H1 (cell line): ENCODE data around the gene TSC2. TPM values are rescaled to one million over a fixed set of nuclear protein-coding genes. Genes with fewer than 3 reads are reported as not detected.
"Not testable (repeated sequence)": the region's sequence is repeated elsewhere in the genome, so short reads cannot be mapped to it uniquely, and the experiment has no call there.

Source experiments
- CTCF ChIA-PET: fragments of 300-600 bp; sonication (Branson Sonifier 250); formaldehyde crosslinking; loops from one replicate; lab custom pipeline; 2021; ENCODE audit not compliant: partially characterized antibody; lab: Charles Lee
- POLR2A ChIA-PET: fragments of 300-600 bp; sonication (Branson Sonifier 250); formaldehyde crosslinking; loops from one replicate; lab custom pipeline; 2021; ENCODE audit warnings: inconsistent platforms; ENCODE audit not compliant: partially characterized antibody; lab: Charles Lee
- DNase-seq, 2 experiments: peaks; one replicate each; pipeline versions ENCODE4 v3.0.0 to v3.0.0-alpha.2; 2010 to 2022; ENCODE audit warnings: low spot score in 2 of 2, low read depth in 1 of 2, mixed read lengths in 1 of 2
- FAIRE-seq: peaks from 2 replicates; lab custom pipeline; 2011; peaks lifted over from hg19 to GRCh38; lab: Jason Lieb, UNC
- H2AFZ ChIP-seq: 2 replicates; pipeline ENCODE4 v1.8.1; 2012; ENCODE audit warnings: low read length, inconsistent platforms
- H2AK5ac ChIP-seq: 2 replicates; pipeline ENCODE4 v1.6.1; 2013; ENCODE audit warnings: low read depth, low read length
- H2BK120ac ChIP-seq: replicated peaks from 2 replicates; pipeline ENCODE3; 2013; ENCODE audit warnings: low read depth, low read length, inconsistent platforms
- H2BK12ac ChIP-seq: 2 replicates; pipeline ENCODE4 v1.6.1; 2013; ENCODE audit warnings: low read depth, low read length
- H2BK15ac ChIP-seq: 2 replicates; pipeline ENCODE4 v1.6.1; 2013; ENCODE audit warnings: low read length
- H2BK20ac ChIP-seq: 2 replicates; pipeline ENCODE4 v1.6.1; 2013; ENCODE audit warnings: low read length
- H2BK5ac ChIP-seq: 2 replicates; pipeline ENCODE4 v1.6.1; 2013; ENCODE audit warnings: low read depth, low read length
- H3K14ac ChIP-seq: 2 replicates; pipeline ENCODE4 v1.6.1; 2013; ENCODE audit warnings: inconsistent platforms; ENCODE audit not compliant: insufficient read length
- H3K18ac ChIP-seq: 2 replicates; pipeline ENCODE4 v1.6.1; 2013; ENCODE audit warnings: low read length; ENCODE audit errors: extremely low read depth
- H3K23ac ChIP-seq: 2 replicates; pipeline ENCODE4 v1.6.1; 2013; ENCODE audit warnings: inconsistent platforms; ENCODE audit not compliant: insufficient read length
- H3K23me2 ChIP-seq: 2 replicates; pipeline ENCODE4 v1.6.1; 2013; ENCODE audit warnings: low read depth, low read length
- H3K27ac ChIP-seq: 2 replicates; pipeline ENCODE4 v1.6.1; 2011; ENCODE audit warnings: low read depth, low read length, inconsistent platforms
- H3K27me3 ChIP-seq, 4 experiments: replicated peaks in 1 of 4; 1 replicate in 1 of 4; 2 replicates in 3 of 4; pipeline versions ENCODE4 v1.6.1 to v1.8.1; 2011 to 2013; ENCODE audit warnings: low read length in 3 of 4, mild to moderate bottlenecking in 3 of 4, inconsistent platforms in 2 of 4, mixed read lengths in 2 of 4, moderate library complexity in 1 of 4; ENCODE audit not compliant: control insufficient read depth in 3 of 4, insufficient read depth in 3 of 4; ENCODE audit errors: extremely low read depth in 1 of 4
- H3K36me3 ChIP-seq, 4 experiments: 2 replicates each; pipeline versions ENCODE4 v1.6.1 to v1.8.1; 2011 to 2013; ENCODE audit warnings: mild to moderate bottlenecking in 4 of 4, low read length in 3 of 4, moderate library complexity in 2 of 4, control low read depth in 1 of 4, inconsistent platforms in 1 of 4; ENCODE audit not compliant: insufficient read depth in 4 of 4, control insufficient read depth in 2 of 4
- H3K4ac ChIP-seq: replicated peaks from 2 replicates; pipeline ENCODE3; 2013; ENCODE audit warnings: low read length, low read depth, mixed read lengths, inconsistent platforms; ENCODE audit not compliant: insufficient read length
- H3K4me1 ChIP-seq, 4 experiments: replicated peaks in 1 of 4; 1 replicate in 1 of 4; 2 replicates in 3 of 4; pipeline versions ENCODE4 v1.6.1 to v1.8.1; 2011 to 2013; ENCODE audit warnings: low read length in 3 of 4, inconsistent platforms in 2 of 4, mixed read lengths in 1 of 4; ENCODE audit not compliant: insufficient read depth in 4 of 4, control insufficient read depth in 3 of 4
- H3K4me2 ChIP-seq, 2 experiments: 2 replicates each; pipeline versions ENCODE4 v1.6.1 to v1.8.1; 2011 to 2013; ENCODE audit warnings: low read depth in 2 of 2, low read length in 2 of 2, control low read depth in 1 of 2, inconsistent platforms in 1 of 2, mild to moderate bottlenecking in 1 of 2; ENCODE audit not compliant: insufficient read depth in 1 of 2
- H3K4me3 ChIP-seq, 4 experiments: fragments of 200-600, 300-600 bp in 1 of 4; sonication (generic), shearing (Covaris generic), sonication (Bioruptor Twin) in 1 of 4; 2 replicates each; pipeline versions ENCODE4 v1.5.1 to v1.8.1; 2011 to 2016; ENCODE audit warnings: low read length in 4 of 4, low read depth in 3 of 4, control low read depth in 2 of 4, inconsistent platforms in 2 of 4, mild to moderate bottlenecking in 2 of 4, mixed read lengths in 1 of 4, moderate library complexity in 1 of 4; ENCODE audit not compliant: insufficient read depth in 2 of 4; ENCODE audit errors: extremely low read depth in 1 of 4
- H3K56ac ChIP-seq: replicated peaks from 2 replicates; pipeline ENCODE3; 2013; ENCODE audit warnings: low read depth, mild to moderate bottlenecking, mixed read lengths, low read length, inconsistent platforms; ENCODE audit not compliant: insufficient read length
- H3K79me1 ChIP-seq: 2 replicates; pipeline ENCODE4 v1.6.1; 2013; ENCODE audit warnings: low read depth, low read length, control low read depth
- H3K79me2 ChIP-seq, 2 experiments: 2 replicates each; pipeline versions ENCODE4 v1.6.1 to v1.8.1; 2012 to 2013; ENCODE audit warnings: low read length in 2 of 2, mild to moderate bottlenecking in 2 of 2, inconsistent platforms in 1 of 2; ENCODE audit not compliant: insufficient read depth in 2 of 2, control insufficient read depth in 1 of 2
- H3K9ac ChIP-seq, 4 experiments: replicated peaks in 1 of 4; 1 replicate in 1 of 4; 2 replicates in 3 of 4; pipeline versions ENCODE4 v1.6.1 to v1.8.1; 2011 to 2013; ENCODE audit warnings: low read depth in 3 of 4, low read length in 3 of 4, control low read depth in 2 of 4, mild to moderate bottlenecking in 2 of 4, moderate library complexity in 2 of 4, inconsistent platforms in 1 of 4; ENCODE audit errors: extremely low read depth in 1 of 4
- H3K9me3 ChIP-seq, 2 experiments: 2 replicates each; pipeline versions ENCODE4 v1.6.1 to v1.8.1; 2012 to 2013; ENCODE audit warnings: mild to moderate bottlenecking in 2 of 2, moderate library complexity in 2 of 2, control low read depth in 1 of 2, inconsistent platforms in 1 of 2, low read depth in 1 of 2, low read length in 1 of 2, mixed read lengths in 1 of 2; ENCODE audit not compliant: insufficient read depth in 2 of 2
- H4K20me1 ChIP-seq, 2 experiments: replicated peaks in 1 of 2; 2 replicates each; pipeline versions ENCODE3 to v1.8.1; 2011 to 2013; ENCODE audit warnings: inconsistent platforms in 2 of 2, low read length in 2 of 2, mild to moderate bottlenecking in 1 of 2; ENCODE audit not compliant: insufficient read depth in 2 of 2, control insufficient read depth in 1 of 2
- H4K5ac ChIP-seq: 2 replicates; pipeline ENCODE4 v1.6.1; 2013; ENCODE audit warnings: low read length, low read depth, mixed read lengths, inconsistent platforms; ENCODE audit not compliant: insufficient read length
- H4K8ac ChIP-seq: 2 replicates; pipeline ENCODE4 v1.8.0; 2013; ENCODE audit warnings: mild to moderate bottlenecking, moderate library complexity, low read length, inconsistent platforms; ENCODE audit not compliant: insufficient read depth; ENCODE audit errors: extremely low read depth
- H4K91ac ChIP-seq: replicated peaks from 2 replicates; pipeline ENCODE3; 2013; ENCODE audit warnings: low read length, mixed read lengths, inconsistent platforms; ENCODE audit not compliant: insufficient read length
- WGBS, 2 experiments: shearing (Covaris generic) in 1 of 2; methylation state at CpG; one replicate each; pipeline versions ENCODE4 v1.1.6 to v1.1.7; 2013 to 2015; ENCODE audit warnings: low lambda C conversion rate in 2 of 2, mixed read lengths in 2 of 2, inconsistent platforms in 1 of 2, low coverage in 1 of 2, missing lambda C conversion rate in 1 of 2; ENCODE audit not compliant: insufficient replicate concordance in 2 of 2, insufficient coverage in 1 of 2, insufficient read length in 1 of 2; ENCODE audit errors: extremely low coverage in 1 of 2, missing lambda C conversion rate in 1 of 2; 5-methylcytosine and 5-hydroxymethylcytosine counted together
- polyA plus RNA-seq, 7 experiments: library from polyadenylated mRNA; depleted of rRNA in 3 of 7; stranded (reverse) in 5 of 7; unstranded in 2 of 7; fragments of >200 nt in 5 of 7; fragments of 200-250 nt in 2 of 7; gene quantifications; 1 replicate in 5 of 7; 2 replicates in 1 of 7; 4 replicates in 1 of 7; pipeline versions ENCODE4 v1.2.1 to v1.2.3, GENCODE V29; 2011 to 2013; ENCODE audit warnings: missing spikeins in 2 of 7, mixed read lengths in 2 of 7
- total RNA-seq: library from RNA; stranded (reverse); fragmentation: NEBNext Ultra II Directional; extraction: Animal tissue kit (Norgen Biotek cat#: 25700); gene quantifications from 2 replicates; pipeline ENCODE4 v1.2.1, GENCODE V29; 2021

Gene TSC2
- total and polyA plus RNA-seq, 2 of the 8 experiments (the other 6 are each of a cell fraction or from before 2014, with no cell fraction given) = 65.9 to 96.6 TPM

DNA sequence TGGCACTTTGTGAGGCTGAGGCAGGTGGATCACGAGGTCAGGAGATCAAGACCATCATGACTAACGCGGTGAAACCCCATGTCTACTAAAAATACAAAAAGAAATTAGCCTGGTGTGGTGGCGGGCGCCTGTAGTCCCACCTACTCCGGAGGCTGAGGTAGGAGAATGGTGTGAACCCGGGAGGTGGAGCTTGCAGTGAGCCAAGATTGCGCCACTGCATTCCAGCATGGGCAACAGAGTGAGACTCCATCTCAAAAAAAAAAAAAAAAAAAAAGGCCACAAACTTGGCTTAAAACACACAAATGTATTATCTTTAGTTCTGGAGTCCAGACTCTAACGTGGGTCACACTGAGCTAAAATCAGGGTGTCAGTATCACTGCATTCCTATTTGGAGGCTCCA, 36.1 kb upstream of the TSC2 start:
- H3K27ac ChIP-seq, H2BK120ac ChIP-seq, H3K36me3 ChIP-seq, H3K56ac ChIP-seq, H4K5ac ChIP-seq, DNase-seq, H3K4ac ChIP-seq, H3K4me2 ChIP-seq, H2AFZ ChIP-seq, H3K18ac ChIP-seq, H4K8ac ChIP-seq, H3K23ac ChIP-seq, H2BK5ac ChIP-seq, H2BK15ac ChIP-seq, H2BK12ac ChIP-seq, H3K9ac ChIP-seq, FAIRE-seq, H3K79me1 ChIP-seq, H3K9me3 ChIP-seq, H4K91ac ChIP-seq, H2BK20ac ChIP-seq, H3K14ac ChIP-seq, H3K27me3 ChIP-seq, H3K4me3 ChIP-seq, H2AK5ac ChIP-seq: not testable (repeated sequence)
- 82% methylated on average over 8 of the region's 9 CpGs; no CpG with 5 or more reads in 1 of the 2 experiments for WGBS, 2 experiments
- Histone ChIP-seq H3K4me1 (peaks cover 3 to 20% (median 15%) of the 10 kb centered on the region in 4 experiments), H3K23me2 (peaks cover 12% of the 10 kb centered on the region; the same call in 1 of the 2 replicates), H4K20me1 (peaks cover 7 to 20% of the 10 kb centered on the region in 2 experiments), H3K79me2 (peaks cover 22 to 27% of the 10 kb centered on the region in 2 experiments; a peak in 3 of 4 replicates)
- ChIA-PET CTCF (interaction anchor here (0.6 to 3.1 kb wide), 7 partner anchors 8 to 129 kb away, joined by 3 to 18 read pairs (median 4); no protein-coding TSS in a partner anchor), POLR2A (interaction anchor here (0.6 to 1.6 kb wide), 4 partner anchors 35 to 143 kb away, joined by 3 to 6 read pairs (median 4); partner anchors contain the start of gene TRAF7)
